GM10266 (cell line): ENCODE data around the gene SAPCD2.

Source experiments
- DNase-seq: peaks from one replicate; pipeline ENCODE4 v3.0.0; 2012; ENCODE audit errors: extremely low spot score
- TF ChIP-seq, protein P1 (sequence below): IDR thresholded peaks from 2 replicates; pipeline ENCODE4 v1.5.1; 2012; ENCODE audit warnings: mild to moderate bottlenecking, low read depth; ENCODE audit not compliant: control insufficient read depth, insufficient read depth; ENCODE audit errors: missing control alignments

Gene SAPCD2

DNA sequence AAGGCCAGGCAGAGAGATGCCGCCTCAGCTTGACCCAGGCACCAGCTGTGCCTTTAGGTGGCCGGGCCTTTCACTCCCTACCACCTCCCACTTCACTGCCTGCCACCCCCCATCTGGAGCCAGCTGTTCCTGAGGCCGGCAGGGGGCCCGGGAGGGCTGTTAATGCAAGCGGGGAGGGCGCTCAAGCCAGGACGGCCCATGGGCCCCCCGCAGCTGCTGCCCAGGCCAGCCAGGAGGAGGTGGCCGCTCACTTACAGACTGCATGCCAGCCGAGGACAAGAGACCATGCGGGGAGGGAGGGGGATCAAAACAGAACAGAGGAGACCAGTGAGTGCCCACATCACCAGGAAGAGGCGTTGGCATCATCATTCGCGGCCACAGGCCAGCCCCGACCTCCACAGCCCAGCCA lies 46.8 kb downstream of the SAPCD2 start:
- DNase-seq = no peak
- TF ChIP-seq, protein P1, sequence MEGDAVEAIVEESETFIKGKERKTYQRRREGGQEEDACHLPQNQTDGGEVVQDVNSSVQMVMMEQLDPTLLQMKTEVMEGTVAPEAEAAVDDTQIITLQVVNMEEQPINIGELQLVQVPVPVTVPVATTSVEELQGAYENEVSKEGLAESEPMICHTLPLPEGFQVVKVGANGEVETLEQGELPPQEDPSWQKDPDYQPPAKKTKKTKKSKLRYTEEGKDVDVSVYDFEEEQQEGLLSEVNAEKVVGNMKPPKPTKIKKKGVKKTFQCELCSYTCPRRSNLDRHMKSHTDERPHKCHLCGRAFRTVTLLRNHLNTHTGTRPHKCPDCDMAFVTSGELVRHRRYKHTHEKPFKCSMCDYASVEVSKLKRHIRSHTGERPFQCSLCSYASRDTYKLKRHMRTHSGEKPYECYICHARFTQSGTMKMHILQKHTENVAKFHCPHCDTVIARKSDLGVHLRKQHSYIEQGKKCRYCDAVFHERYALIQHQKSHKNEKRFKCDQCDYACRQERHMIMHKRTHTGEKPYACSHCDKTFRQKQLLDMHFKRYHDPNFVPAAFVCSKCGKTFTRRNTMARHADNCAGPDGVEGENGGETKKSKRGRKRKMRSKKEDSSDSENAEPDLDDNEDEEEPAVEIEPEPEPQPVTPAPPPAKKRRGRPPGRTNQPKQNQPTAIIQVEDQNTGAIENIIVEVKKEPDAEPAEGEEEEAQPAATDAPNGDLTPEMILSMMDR = no peak

DNA sequence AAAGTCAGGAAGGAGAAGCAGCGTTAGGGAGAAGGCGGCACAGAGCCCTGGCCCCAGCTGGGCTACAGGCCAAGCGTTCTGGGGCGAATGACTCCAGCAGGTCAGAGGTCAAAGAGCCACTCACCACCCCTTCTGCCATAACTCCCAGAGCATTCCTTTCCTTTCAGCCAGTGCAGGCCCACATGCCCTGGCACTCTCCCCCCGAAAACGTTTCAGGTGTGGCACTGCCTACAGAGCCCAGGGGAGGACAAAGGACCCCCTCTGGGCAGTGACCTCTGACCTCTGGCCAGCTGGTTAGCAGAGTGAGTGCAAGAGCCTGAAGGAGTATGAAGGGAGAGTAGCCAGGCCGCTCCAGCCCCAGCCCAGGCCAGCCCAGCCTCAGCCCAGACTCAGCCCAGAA lies 47.2 kb downstream of the SAPCD2 start:
- TF ChIP-seq, protein P1 = no peak
- no peak for DNase-seq

GRCh38 chr9:137022662-137023008 lies 47.7 kb downstream of the SAPCD2 start:
- no peak for DNase-seq
- TF ChIP-seq, protein P1 = no peak

DNA sequence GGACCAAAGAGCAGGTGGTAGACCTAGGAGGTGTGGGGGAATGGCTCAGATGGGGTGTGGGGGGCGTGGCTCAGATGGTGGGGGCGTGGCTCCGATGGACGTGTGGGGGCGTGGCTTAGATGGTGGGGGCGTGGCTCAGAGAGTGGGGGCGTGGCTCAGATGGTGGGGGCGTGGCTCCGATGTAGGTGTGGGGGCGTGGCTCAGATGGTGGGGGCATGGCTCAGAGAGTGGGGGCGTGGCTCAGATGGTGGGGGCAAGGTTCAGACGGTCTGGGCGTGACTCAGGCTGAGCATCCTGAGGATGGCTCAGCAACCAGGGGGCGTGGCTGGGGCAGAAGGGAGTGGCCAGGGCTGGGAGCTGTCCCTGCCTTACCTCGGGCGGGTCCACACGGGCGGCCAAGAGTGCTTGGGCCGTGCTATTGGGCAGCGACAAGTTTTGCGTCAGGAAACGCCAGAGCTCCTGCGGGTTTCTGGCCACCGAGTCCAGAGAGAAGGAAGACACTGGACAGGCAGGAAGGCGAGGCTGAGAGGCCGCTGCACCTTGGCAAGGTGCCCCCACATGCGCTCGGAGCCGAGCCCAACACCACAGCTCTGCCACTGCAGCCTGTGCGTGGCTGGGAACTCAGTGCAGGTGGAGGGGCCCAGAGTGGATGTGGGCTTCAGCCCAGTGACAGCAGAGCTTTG lies 48.2 kb downstream of the SAPCD2 start:
- peak; percentile 82 for DNase-seq
- TF ChIP-seq, protein P1 = no peak

DNA sequence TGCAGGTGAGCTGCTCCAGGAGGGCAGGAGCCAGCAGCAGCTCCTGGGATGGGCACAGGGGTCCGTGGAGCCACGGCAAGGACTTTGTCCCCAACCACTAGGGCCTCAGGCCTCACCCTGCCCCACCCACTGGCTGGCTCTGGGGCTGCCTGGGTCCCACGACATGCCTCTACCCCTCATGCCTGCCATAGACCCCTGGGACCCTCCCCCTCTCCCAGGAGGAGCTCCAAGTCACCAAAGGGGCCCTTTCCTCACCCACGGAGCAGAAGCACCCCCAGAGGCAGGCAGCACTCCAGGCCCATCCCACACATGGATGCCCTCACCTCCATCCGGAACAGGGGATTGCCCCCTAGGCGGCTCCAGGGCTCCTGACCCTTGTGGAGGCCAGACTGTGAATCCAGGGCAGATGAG lies 48.8 kb downstream of the SAPCD2 start:
- DNase-seq = no peak
- TF ChIP-seq, protein P1 = no peak

GRCh38 chr9:137020771-137021567 lies 49.4 kb downstream of the SAPCD2 start:
- TF ChIP-seq, protein P1 = no peak
- DNase-seq = no peak
